Motor neuron (in vitro differentiated cells): ENCODE measurements around the gene TBC1D1. TPM values are rescaled to one million over a fixed set of nuclear protein-coding genes. Genes with fewer than 3 reads are reported as not detected.

Experiments
- ATAC-seq, 8 experiments: fragments of 200-7000 bp; cut with Tn5 transposase; replicated peaks in 6 of 8; 2 replicates each; pipeline ENCODE4 v1.8.0; 2021; ENCODE audit warnings: mild to moderate bottlenecking in 8 of 8, moderate library complexity in 8 of 8
- H3K27ac ChIP-seq, 2 donors: fragments of 250-450 bp; sonication (Bioruptor Pico); 2 replicates each; pipeline ENCODE4 v1.9.0; 2021; ENCODE audit warnings: antibody characterized with exemption in 2 of 2, mild to moderate bottlenecking in 2 of 2, moderate library complexity in 1 of 2
- H3K4me1 ChIP-seq, 2 donors: fragments of 250-450 bp; sonication (Bioruptor Pico); replicated peaks in 1 of 2; 2 replicates each; pipeline ENCODE4 v1.6.1; 2021; ENCODE audit warnings: antibody characterized with exemption in 2 of 2, mild to moderate bottlenecking in 2 of 2, moderate library complexity in 1 of 2
- H3K4me3 ChIP-seq, 5 donors: fragments of 250-450 bp; sonication (Bioruptor Pico); 2 replicates each; pipeline ENCODE4 v1.9.0; 2021; ENCODE audit warnings: antibody characterized with exemption in 5 of 5, mild to moderate bottlenecking in 5 of 5, moderate library complexity in 4 of 5
- WGBS, 10 experiments: fragments of 450-650 bp; shearing (Covaris generic); methylation state at CpG; one replicate each; pipeline ENCODE4 v1.0.0; 2022; 5-methylcytosine and 5-hydroxymethylcytosine counted together
- in situ Hi-C, 9 experiments: fragments of 400-800 bp; cut with MboI; loops; one replicate each; pipeline ENCODE4 v1.15.0; 2021; ENCODE audit warnings: low sequenced_read_pairs in 9 of 9, low pct_unique_long_range_greater_than_20kb in 2 of 9; ENCODE audit not compliant: unreplicated experiment in 9 of 9
- total RNA-seq, 8 experiments: library from RNA; unstranded; fragments of 300-600 nt; gene quantifications; 2 replicates each; pipeline versions ENCODE4 v1.2.3 to v1.2.4, GENCODE V29; 2022

TBC1D1 gene
- total RNA-seq, 8 experiments from 2014 or later, result 14.3 to 83.6 (median 36.8) TPM

DNA sequence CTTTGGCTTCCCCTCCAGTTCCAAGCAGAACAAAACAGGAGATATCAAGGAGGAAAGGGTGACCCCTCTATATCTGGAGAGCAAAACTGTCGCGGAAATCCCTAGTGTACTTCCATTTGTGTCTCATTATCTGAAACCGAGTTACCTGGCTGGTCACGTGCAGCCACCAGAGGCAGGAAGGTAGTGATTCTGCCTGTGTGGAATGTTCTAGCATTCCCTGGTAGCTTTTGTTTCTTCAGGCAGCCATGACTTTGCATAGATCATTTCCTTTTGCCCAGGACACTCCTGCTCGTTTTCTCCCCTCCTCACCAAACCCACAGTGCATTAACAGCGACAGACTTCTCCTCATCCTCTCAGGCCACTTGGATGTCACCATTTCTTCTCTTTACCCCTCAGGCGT, 177.2 kb downstream of the TBC1D1 start:
- Histone ChIP-seq H3K27ac (no peak overlapping the region), H3K4me3 (no peak overlapping the region), H3K4me1 (peaks cover 0 to 3% of the 10 kb centered on the region in 2 donors)
- no peak for ATAC-seq
- in situ Hi-C loops, result loop anchor here in 4 of 9 experiments (10.0 to 25.0 kb wide), 4 partner anchors 244 to 669 kb away; partner anchors contain the start of gene KLF3 (in 1 of the 4)
- 69 to 100% (median 93%) methylated on average over 2 to 7 of the region's 7 CpGs; no CpG with 5 or more reads in 2 of the 10 experiments for WGBS, 10 experiments

DNA sequence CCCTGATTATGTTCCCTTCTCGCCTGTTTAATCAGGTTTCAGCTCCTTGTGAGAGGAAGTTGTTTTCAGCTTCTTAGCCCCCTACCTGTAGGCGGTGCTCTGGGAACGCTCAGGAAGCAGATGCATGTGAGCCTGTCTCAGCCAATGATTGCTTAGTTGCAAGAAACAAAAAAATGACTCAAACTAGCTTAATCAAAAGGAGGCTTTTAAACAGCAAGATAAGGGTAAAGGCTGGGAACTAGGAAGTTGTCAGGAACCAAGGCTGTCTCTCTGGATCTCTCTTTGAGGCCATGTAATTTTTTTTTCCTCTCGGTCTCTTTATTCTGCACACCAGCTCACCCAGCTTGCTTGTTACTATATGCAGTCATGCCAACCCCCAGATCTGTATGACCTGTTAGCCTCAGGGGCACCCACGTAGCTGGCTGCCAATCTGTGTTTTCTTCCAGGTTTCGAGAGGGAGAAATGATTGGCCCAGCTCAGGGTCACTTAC, 178.4 kb downstream of the TBC1D1 start:
- Histone ChIP-seq H3K27ac (no peak overlapping the region), H3K4me1 (peaks cover 0 to 3% of the 10 kb centered on the region in 2 donors), H3K4me3 (no peak overlapping the region)
- in situ Hi-C loops, result loop anchor here in 4 of 9 experiments (10.0 to 25.0 kb wide), 4 partner anchors 243 to 668 kb away; partner anchors contain the start of gene KLF3 (in 1 of the 4)
- WGBS, 10 experiments, result 20 to 100% (median 62%) methylated on average over 1 to 5 of the region's 6 CpGs
- peak in 4 of 8 experiments; percentile 26 to 96 (median 70) for ATAC-seq

DNA sequence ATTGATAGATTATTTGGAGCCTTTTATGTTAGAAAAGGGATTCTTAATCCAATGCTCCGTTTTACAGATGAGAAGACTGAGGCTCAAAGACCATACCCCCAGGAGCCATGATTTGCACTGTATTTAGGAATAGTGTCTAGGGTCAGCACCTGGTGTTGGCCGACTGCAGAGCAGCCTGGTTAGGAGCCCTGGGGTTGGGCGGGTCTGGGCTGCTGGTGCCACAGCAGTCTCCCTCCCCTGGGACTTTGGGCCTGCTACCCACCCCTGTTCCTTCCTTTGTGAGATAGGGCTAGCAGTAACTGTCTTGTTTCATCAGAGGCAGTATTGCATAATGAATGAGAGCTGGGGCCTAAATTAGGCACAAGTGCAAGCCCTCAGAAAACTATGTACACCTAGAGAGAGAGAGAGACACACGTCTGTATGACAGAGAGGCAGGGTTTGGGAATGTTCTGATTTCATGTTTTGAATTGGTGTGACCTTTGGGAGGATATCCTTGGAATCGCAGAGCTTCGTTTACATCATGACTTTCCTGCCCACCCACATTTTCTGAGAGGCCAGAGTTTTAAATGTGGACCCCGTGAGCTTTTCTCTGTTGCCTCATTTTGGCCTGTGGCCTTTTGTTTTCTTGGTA, 181.0 kb downstream of the TBC1D1 start:
- in situ Hi-C loops, result loop anchor here in 3 of 9 experiments (10.0 to 25.0 kb wide), 4 partner anchors 103 to 665 kb away; partner anchors contain the start of gene KLF3 (in 1 of the 3)
- Histone ChIP-seq H3K4me3 (no peak overlapping the region), H3K27ac (no peak overlapping the region), H3K4me1 (peaks cover 0 to 3% of the 10 kb centered on the region in 2 donors)
- 17 to 100% (median 92%) methylated on average over 1 to 3 of the region's 7 CpGs; no CpG with 5 or more reads in 1 of the 10 experiments for WGBS, 10 experiments
- peak in 1 of 8 experiments; percentile 34 for ATAC-seq

DNA sequence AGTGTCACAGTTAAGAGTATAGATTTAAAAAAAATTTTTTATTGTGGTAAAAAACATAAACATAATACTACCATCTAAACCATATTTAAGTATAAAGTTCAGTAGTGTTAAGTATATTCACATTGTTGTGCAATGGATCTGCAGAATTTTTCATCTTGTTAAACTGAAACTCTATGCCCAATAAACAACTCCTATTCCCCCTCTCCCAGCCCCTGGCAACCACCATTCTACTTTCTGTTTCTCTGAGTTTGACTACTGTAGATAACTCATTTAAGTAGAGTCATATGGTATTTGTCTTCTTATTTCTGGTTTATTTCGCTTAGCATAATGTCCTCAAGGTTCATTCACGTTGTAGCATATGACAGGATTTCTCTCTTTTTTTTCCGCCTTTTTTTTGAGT, 181.7 kb downstream of the TBC1D1 start:
- Histone ChIP-seq H3K27ac (no peak overlapping the region), H3K4me1 (peaks cover 0 to 3% of the 10 kb centered on the region in 2 donors), H3K4me3 (no peak overlapping the region)
- ATAC-seq, result no peak
- in situ Hi-C loops, result loop anchor here in 3 of 9 experiments (10.0 to 25.0 kb wide), 4 partner anchors 102 to 665 kb away; partner anchors contain the start of gene KLF3 (in 1 of the 3)
- 85 to 100% (median 95%) methylated on average over 1 to 3 of the region's 3 CpGs for WGBS, 10 experiments

DNA sequence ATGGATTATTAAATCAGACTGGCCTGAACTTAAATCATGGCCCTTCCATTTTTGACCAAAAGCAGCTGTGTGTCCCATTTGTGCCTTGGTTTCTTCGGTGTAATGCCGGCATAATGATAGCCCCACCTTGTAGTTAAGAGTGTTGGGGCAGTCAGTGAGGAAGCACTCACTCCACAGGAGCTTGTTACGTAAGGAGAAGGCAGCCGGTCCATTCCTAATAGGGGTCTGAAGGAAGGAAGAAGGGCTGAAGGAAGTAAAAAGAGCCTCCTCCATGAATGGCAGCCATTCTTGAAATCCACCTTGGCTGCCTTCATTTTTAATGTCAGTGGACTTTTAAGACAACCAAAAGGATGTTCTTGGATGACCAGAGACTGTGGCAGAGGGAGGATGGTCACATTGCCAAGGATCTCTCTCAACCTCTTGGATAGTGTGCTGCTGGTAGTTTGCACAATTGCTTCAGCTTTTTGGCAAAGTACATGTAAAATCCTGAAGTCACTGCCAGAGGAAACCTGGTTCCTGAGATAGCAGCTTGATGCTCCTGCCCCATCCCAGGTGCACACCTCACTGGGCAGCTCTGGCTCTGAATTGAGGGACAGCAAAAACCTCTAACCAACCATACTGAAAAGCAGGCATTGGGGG, 182.8 kb downstream of the TBC1D1 start:
- in situ Hi-C loops, result loop anchor here in 3 of 9 experiments (10.0 to 25.0 kb wide), 4 partner anchors 101 to 664 kb away; partner anchors contain the start of gene KLF3 (in 1 of the 3)
- WGBS, 10 experiments, result 83 to 100% (median 98%) methylated on average over 1 to 4 of the region's 4 CpGs; no CpG with 5 or more reads in 2 of the 10 experiments

DNA sequence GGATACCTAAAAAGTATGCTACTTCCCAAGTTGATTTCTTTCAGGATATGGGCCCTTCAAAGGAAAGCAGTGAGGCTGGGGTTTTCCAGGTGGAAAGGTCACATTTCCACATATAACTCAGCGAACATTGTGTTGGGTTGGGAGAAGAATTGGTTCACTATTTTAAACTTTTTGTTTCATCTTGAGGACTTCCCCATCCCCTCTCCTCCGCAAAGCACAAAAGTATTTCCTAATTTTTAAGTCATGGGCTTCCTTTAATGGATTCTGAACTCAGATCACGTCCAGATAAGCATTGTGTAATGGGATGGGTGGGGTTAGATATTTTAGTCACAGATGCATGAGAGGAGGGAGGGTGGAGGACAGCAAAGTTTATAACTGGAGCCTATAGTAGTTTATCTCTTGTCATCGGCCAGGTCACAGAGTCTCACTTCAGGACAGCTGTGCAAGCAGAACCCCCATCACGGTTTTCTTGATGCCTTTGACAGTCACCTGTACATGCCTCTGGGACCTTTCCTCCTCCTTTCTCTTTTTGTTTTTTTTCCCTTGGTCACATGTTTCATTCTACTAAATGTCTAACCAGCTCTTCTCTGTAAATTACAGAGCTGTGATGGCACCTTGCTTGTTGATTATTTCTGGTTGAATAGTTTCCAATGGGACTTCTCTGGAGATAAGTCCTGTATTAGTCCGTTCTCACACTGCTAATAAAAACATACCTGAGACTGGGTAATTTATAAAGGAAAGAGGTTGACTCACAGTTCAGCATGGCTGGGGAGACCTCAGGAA, 184.7 kb downstream of the TBC1D1 start:
- Histone ChIP-seq H3K27ac (no peak overlapping the region), H3K4me1 (peaks cover 0 to 8% of the 10 kb centered on the region in 2 donors), H3K4me3 (no peak overlapping the region)
- ATAC-seq, result peak in 3 of 8 experiments; percentile 81 to 86 (median 82)
- in situ Hi-C loops, result loop anchor here in 1 of 9 experiments (10.0 kb wide), 1 partner anchor 99 kb away; no protein-coding TSS in a partner anchor
- 20 to 100% (median 95%) methylated on average over 1 to 5 of the region's 6 CpGs; no CpG with 5 or more reads in 1 of the 10 experiments for WGBS, 10 experiments

More for the DNA sequence above, 182.8 kb downstream of the TBC1D1 start:
- no peak overlapping the region for H3K4me3 ChIP-seq
- peaks cover 0 to 3% of the 10 kb centered on the region in 2 donors for H3K4me1 ChIP-seq
- ATAC-seq, result no peak
- H3K27ac ChIP-seq, result no peak overlapping the region

DNA sequence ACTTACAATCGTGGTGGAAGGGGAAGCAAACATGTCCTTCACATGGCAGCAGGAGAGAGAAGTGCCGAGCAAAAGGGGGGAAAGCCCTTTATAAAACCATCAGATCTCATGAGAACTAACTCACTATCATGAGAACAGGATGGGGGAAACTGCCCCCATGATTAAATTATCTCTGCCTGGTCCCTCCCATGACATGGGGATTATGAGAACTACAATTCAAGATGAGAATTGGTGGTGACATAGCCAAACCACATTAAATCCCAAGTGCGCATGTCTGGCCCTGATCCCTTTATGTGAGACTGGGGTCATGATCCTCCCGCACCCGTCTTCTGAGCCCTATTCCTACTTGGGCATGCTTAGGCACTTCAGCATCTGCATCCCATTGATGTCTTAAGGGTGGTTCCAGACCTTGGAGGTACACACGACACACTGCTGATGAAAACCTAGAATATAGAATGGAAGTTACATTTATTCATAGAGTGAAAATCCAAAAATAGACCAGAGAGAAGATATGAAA, 185.3 kb downstream of the TBC1D1 start:
- Histone ChIP-seq H3K27ac (no peak overlapping the region), H3K4me1 (peaks cover 4 to 14% of the 10 kb centered on the region in 2 donors), H3K4me3 (no peak overlapping the region)
- WGBS, 10 experiments, result 0 to 100% (median 81%) methylated on average over 1 to 5 of the region's 6 CpGs; no CpG with 5 or more reads in 1 of the 10 experiments
- ATAC-seq, result peak in 3 of 8 experiments; percentile 46 to 71 (median 55)
- in situ Hi-C loops, result loop anchor here in 1 of 9 experiments (10.0 kb wide), 1 partner anchor 99 kb away; no protein-coding TSS in a partner anchor

DNA sequence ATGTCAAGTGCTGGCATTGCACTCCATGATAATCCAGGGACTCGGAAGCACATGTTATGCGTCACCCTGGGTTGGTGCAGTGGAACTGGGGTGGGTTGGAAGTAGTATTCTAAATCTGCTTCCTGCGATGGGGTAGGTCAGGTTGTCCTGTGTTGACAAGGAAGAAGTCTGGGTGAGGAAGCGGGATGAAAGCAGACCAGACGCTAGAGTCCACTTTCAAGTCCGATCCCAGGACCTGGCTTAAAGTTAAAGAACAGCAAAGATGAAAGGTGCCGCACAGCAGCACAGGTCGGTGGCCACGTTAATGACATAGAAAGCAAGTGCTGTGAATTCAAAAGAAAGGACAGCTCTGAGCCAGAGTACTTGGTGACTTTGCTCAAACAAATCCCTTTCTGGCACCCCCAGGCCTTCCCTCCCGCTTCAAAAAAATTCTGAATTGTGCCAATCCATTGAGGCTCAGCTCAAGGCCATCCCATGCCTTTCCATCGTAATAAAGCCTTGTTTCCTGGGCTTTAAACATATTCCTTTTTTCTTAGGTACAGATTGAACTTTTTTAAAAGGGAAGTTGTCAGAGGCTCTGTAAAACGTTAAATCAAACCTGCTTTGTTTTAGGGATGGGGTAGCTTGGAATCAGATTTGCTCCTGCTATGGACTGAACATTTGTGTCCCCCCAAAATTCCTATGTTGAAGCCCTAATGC, 187.1 kb downstream of the TBC1D1 start:
- H3K4me1 ChIP-seq, result peaks cover 12 to 19% of the 10 kb centered on the region in 2 donors
- 78 to 100% (median 94%) methylated on average over 1 to 10 of the region's 12 CpGs; no CpG with 5 or more reads in 2 of the 10 experiments for WGBS, 10 experiments
- H3K27ac ChIP-seq, result no peak overlapping the region
- no peak overlapping the region for H3K4me3 ChIP-seq
- in situ Hi-C loops, result loop anchor here in 1 of 9 experiments (10.0 kb wide), 1 partner anchor 97 kb away; no protein-coding TSS in a partner anchor
- no peak for ATAC-seq

DNA sequence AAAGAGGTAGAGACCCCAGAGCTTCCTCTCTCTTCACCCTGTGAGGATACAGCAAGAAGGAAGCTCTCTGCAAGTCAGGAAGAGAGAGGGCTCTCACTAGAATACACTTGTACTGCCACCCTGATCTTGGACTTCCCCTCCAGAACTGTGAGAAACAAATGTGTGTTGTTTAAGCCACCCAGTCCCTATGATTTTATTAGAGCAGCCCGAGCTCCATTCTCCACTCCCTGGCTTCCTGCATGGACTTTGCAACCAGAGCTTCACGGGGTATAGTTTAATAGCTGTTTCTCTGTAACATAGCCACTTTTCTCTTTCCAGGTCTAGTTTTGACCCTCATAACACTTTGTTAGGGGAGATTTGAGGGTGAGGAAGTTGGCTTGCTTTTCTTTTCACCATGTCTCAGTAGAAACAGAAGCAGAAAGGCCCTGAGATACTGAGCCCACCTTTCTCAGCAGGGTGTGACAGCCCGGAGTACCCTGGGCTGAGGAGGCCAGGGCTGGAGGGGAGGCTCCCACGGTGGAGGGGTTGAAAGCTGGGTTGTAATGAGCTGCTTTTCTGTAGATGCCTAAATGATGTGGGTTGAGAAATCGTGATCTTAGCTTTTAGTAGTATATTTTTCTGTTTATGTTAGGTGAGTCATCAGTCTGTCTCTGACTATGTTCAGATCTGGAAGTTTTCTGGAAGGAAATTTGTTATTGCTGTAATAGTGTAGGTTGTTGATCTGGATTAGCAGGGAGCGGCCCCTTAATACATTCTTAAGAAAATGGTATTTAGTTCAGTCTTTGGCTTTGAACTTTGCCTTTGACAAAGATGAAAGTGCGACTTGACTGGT, 187.9 kb downstream of the TBC1D1 start:
- H3K4me1 ChIP-seq, result peaks cover 18 to 19% of the 10 kb centered on the region in 2 donors
- H3K4me3 ChIP-seq, result no peak overlapping the region
- no peak for ATAC-seq
- WGBS, 10 experiments, result 40 to 100% (median 89%) methylated on average over 1 to 4 of the region's 7 CpGs; no CpG with 5 or more reads in 2 of the 10 experiments
- in situ Hi-C loops, result loop anchor here in 1 of 9 experiments (10.0 kb wide), 1 partner anchor 96 kb away; no protein-coding TSS in a partner anchor
- H3K27ac ChIP-seq, result no peak overlapping the region

DNA sequence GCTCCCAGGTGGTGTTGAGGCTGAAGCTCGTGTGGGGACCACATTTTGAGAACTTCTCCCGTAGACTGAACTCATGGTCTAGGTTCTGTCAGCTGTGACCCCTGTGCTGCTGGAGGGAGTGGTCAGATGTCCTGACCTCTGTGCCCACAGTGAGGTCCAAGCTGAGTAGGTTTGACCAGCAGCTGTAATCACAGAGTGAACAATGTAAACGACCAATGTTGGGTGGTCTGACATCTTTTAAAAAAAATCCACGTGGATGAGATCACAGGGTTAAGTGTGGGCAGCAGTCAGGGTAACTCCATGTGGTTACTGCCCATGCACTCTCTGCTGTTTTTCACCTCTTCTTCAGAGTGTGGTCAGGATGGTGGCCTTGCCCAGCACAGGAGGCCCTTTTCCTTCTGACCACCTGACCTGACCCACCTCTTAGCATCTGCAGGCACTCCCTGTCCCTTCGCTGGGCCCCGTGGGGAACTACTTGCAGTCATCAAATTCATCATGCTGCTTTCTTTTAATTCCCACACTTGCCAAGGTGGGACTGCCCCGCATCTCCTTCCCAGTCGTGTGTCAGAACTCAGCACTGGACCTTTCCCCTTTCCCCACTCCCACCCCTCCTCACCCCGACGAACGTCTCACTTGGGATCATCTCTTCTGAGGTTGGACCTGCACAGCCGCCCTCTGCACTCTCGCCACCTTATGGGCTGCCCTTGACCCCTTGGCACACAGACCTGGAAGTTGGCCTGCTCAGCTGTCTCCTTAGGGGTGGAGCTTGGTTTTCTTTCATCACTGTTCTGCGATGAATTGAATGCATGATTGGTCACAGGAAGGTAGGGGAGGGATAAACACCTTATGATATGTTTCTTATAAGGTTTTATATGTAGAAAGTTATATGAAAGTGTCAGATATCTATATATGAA, 189.4 kb downstream of the TBC1D1 start:
- H3K4me3 ChIP-seq, result no peak overlapping the region
- in situ Hi-C loops, result no loop called here
- peaks cover 31 to 33% of the 10 kb centered on the region in 2 donors for H3K4me1 ChIP-seq
- ATAC-seq, result no peak
- 71 to 100% (median 88%) methylated on average over 1 to 5 of the region's 14 CpGs; no CpG with 5 or more reads in 2 of the 10 experiments for WGBS, 10 experiments
- H3K27ac ChIP-seq, result no peak overlapping the region
